ENCODE data around the gene CWF19L2.

Gene CWF19L2

GRCh38 chr11:107282195-107282594 is 175.4 kb downstream of the CWF19L2 start:
- no peak for DNase-seq
